Measurements from ENCODE around the gene CRELD2.

The CRELD2 gene

GRCh38 chr22:49959782-49960158 lies 41.3 kb downstream of the CRELD2 start:
- no peak for DNase-seq

- DNase-seq = peak; percentile 95
Observed at GRCh38 chr22:49960159-49961004, 41.9 kb downstream of the CRELD2 start, which contains the start of gene PIM3. Gene PIM3 (plus strand): TSS chr22:49960772. CDS start chr22:49960948, 176 bp downstream.

- DNase-seq = peak; percentile 83
Observed at GRCh38 chr22:49961005-49961600, 42.7 kb downstream of the CRELD2 start.

- no peak for DNase-seq
Observed at GRCh38 chr22:49961601-49962011, 43.2 kb downstream of the CRELD2 start.

GRCh38 chr22:49962012-49962750 lies 43.7 kb downstream of the CRELD2 start:
- peak; percentile 95 for DNase-seq

- peak; percentile 63 for DNase-seq
Observed at GRCh38 chr22:49962751-49963646, 44.6 kb downstream of the CRELD2 start.

GRCh38 chr22:49963647-49964026 lies 45.2 kb downstream of the CRELD2 start:
- DNase-seq = peak; percentile 65

- peak; percentile 67 for DNase-seq
Observed at GRCh38 chr22:49964136-49965090, 46.0 kb downstream of the CRELD2 start.

GRCh38 chr22:49965091-49966040 lies 46.9 kb downstream of the CRELD2 start:
- peak; percentile 73 for DNase-seq

- DNase-seq = peak; percentile 71
Observed at GRCh38 chr22:49966041-49966773, 47.8 kb downstream of the CRELD2 start.

GRCh38 chr22:49966774-49967705 lies 48.6 kb downstream of the CRELD2 start:
- peak; percentile 71 for DNase-seq

- peak; percentile 61 for DNase-seq
Observed at GRCh38 chr22:49967706-49968208, 49.3 kb downstream of the CRELD2 start.

GRCh38 chr22:49968313-49968830 lies 49.9 kb downstream of the CRELD2 start:
- DNase-seq = no peak

- DNase-seq = peak; percentile 64
Observed at GRCh38 chr22:49968831-49969661, 50.6 kb downstream of the CRELD2 start.

- DNase-seq = no peak
Observed at GRCh38 chr22:49969751-49970527, 51.5 kb downstream of the CRELD2 start.
